Measurements from ENCODE around the gene PHACTR1.

GRCh38 chr6:13281686-13282085, 565.1 kb downstream of the PHACTR1 start:
- TF ChIP-seq POLR2AphosphoS5 (IDR thresholded peaks at IDR 0.05) (no peak), CTCF (IDR thresholded peaks at IDR 0.05) (no peak), POLR2A (IDR thresholded peaks at IDR 0.05) (no peak), EP300 (IDR thresholded peaks at IDR 0.05) (no peak)
